Liver (tissue), 3 donors: Measurements from ENCODE around the gene SRPRB.

Source experiments
- RAD21 ChIP-seq, 2 donors: IDR thresholded peaks; 2 replicates each; pipeline ENCODE4 v1.6.1; 2016; ENCODE audit warnings: antibody characterized with exemption in 2 of 2, mild to moderate bottlenecking in 2 of 2
- SP1 ChIP-seq: IDR thresholded peaks from 2 replicates; pipeline ENCODE4 v1.6.1; 2018; ENCODE audit warnings: antibody characterized with exemption, mild to moderate bottlenecking
- TF ChIP-seq, protein P1 (sequence below): fragments of 150-350 bp; IDR thresholded peaks from 2 replicates; pipeline ENCODE4 v1.5.1; 2017; ENCODE audit warnings: improper control_type of control experiment, low read depth, low read length; ENCODE audit not compliant: missing input control
- TF ChIP-seq, protein P2 (sequence below): IDR thresholded peaks from 2 replicates; pipeline ENCODE4 v1.6.1; 2016; ENCODE audit warnings: antibody characterized with exemption, mild to moderate bottlenecking
- TF ChIP-seq, protein P3 (sequence below): IDR thresholded peaks from 2 replicates; pipeline ENCODE4 v1.6.1; 2016; ENCODE audit warnings: antibody characterized with exemption
- TF ChIP-seq, protein P4 (sequence below): IDR thresholded peaks from 2 replicates; pipeline ENCODE4 v1.6.1; 2016; ENCODE audit warnings: antibody characterized with exemption
- donor health status: healthy.
- donor health status: healthy.

DNA sequence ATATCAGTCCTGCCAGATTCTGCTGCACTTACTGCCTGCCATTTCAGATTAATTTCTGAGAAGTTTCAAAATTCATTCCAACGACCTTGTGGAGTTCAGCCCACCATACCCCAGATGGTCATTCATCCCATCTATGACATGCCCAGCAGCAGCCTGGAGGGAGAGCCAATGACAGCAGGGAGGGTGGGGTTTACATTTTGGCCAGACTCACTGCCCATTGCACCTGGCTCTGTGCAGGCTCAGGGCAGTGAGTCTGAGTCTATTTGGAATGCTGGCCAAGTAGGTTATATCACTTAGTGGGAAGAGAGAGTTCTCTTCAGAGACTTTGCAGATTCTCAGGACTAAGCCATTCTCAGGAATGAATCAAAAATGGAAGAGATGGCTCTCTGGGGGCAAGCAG is 21.5 kb downstream of the SRPRB start:
- TF ChIP-seq, protein P1, sequence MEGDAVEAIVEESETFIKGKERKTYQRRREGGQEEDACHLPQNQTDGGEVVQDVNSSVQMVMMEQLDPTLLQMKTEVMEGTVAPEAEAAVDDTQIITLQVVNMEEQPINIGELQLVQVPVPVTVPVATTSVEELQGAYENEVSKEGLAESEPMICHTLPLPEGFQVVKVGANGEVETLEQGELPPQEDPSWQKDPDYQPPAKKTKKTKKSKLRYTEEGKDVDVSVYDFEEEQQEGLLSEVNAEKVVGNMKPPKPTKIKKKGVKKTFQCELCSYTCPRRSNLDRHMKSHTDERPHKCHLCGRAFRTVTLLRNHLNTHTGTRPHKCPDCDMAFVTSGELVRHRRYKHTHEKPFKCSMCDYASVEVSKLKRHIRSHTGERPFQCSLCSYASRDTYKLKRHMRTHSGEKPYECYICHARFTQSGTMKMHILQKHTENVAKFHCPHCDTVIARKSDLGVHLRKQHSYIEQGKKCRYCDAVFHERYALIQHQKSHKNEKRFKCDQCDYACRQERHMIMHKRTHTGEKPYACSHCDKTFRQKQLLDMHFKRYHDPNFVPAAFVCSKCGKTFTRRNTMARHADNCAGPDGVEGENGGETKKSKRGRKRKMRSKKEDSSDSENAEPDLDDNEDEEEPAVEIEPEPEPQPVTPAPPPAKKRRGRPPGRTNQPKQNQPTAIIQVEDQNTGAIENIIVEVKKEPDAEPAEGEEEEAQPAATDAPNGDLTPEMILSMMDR = no peak
- TF ChIP-seq, protein P2, sequence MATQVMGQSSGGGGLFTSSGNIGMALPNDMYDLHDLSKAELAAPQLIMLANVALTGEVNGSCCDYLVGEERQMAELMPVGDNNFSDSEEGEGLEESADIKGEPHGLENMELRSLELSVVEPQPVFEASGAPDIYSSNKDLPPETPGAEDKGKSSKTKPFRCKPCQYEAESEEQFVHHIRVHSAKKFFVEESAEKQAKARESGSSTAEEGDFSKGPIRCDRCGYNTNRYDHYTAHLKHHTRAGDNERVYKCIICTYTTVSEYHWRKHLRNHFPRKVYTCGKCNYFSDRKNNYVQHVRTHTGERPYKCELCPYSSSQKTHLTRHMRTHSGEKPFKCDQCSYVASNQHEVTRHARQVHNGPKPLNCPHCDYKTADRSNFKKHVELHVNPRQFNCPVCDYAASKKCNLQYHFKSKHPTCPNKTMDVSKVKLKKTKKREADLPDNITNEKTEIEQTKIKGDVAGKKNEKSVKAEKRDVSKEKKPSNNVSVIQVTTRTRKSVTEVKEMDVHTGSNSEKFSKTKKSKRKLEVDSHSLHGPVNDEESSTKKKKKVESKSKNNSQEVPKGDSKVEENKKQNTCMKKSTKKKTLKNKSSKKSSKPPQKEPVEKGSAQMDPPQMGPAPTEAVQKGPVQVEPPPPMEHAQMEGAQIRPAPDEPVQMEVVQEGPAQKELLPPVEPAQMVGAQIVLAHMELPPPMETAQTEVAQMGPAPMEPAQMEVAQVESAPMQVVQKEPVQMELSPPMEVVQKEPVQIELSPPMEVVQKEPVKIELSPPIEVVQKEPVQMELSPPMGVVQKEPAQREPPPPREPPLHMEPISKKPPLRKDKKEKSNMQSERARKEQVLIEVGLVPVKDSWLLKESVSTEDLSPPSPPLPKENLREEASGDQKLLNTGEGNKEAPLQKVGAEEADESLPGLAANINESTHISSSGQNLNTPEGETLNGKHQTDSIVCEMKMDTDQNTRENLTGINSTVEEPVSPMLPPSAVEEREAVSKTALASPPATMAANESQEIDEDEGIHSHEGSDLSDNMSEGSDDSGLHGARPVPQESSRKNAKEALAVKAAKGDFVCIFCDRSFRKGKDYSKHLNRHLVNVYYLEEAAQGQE = no peak
- TF ChIP-seq, protein P3, sequence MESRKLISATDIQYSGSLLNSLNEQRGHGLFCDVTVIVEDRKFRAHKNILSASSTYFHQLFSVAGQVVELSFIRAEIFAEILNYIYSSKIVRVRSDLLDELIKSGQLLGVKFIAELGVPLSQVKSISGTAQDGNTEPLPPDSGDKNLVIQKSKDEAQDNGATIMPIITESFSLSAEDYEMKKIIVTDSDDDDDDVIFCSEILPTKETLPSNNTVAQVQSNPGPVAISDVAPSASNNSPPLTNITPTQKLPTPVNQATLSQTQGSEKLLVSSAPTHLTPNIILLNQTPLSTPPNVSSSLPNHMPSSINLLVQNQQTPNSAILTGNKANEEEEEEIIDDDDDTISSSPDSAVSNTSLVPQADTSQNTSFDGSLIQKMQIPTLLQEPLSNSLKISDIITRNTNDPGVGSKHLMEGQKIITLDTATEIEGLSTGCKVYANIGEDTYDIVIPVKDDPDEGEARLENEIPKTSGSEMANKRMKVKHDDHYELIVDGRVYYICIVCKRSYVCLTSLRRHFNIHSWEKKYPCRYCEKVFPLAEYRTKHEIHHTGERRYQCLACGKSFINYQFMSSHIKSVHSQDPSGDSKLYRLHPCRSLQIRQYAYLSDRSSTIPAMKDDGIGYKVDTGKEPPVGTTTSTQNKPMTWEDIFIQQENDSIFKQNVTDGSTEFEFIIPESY = no peak
- TF ChIP-seq, protein P4, sequence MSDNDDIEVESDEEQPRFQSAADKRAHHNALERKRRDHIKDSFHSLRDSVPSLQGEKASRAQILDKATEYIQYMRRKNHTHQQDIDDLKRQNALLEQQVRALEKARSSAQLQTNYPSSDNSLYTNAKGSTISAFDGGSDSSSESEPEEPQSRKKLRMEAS = no peak
- TF ChIP-seq RAD21 (IDR thresholded peaks at IDR 0.05) = no peak
- no peak for TF ChIP-seq SP1
